ENCODE data around the gene KLF13. TPM values are rescaled to one million over a fixed set of nuclear protein-coding genes. Genes with fewer than 3 reads are reported as not detected.

The KLF13 gene
- total RNA-seq, 1 donor from 2014 or later = 235 TPM

DNA sequence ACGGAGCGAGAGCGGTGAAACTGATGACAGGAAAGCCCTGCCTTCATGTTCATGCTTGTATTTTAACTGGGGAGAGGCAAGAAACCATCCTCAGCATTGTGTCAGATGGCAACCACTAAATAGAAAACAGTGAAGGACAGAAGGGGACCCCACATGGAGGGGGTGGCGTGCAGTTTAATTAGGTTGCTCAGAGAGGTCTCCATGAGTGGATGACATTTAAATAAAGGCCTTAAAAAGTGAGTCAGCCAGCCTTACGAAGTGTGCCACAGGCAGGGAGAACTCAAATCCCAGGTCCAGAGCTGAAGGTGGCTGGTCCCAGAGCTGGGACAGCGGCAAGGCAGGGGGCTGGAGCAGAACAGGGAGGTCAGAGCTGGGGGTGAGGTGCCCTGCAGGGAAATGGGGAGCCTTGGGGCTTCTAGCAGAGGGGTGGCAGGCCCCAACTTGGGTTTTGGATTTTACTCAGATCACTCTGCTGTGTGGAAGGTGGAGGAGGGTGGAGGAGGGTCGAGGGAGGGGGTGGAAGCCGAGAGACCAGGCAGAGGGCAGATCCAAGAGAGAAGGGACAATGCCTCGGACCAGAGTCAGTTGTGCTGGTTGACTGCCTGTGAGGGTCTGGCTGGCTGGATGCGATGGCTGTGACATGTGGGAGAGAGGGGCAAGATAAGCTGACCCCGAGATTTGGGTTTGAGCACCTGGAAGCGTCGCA is 73.7 kb downstream of the KLF13 start:
- Histone ChIP-seq H3K36me3 (no peaks in the 10 kb centered on the region), H3K9me3 (no peaks in the 10 kb centered on the region), H3K27me3 (no peaks in the 10 kb centered on the region), H3K4me3 (no peak overlapping the region), H3K4me1 (peaks cover 7 to 28% of the 10 kb centered on the region in 2 donors), H3K27ac (no peak overlapping the region)
- TF ChIP-seq, protein P1, sequence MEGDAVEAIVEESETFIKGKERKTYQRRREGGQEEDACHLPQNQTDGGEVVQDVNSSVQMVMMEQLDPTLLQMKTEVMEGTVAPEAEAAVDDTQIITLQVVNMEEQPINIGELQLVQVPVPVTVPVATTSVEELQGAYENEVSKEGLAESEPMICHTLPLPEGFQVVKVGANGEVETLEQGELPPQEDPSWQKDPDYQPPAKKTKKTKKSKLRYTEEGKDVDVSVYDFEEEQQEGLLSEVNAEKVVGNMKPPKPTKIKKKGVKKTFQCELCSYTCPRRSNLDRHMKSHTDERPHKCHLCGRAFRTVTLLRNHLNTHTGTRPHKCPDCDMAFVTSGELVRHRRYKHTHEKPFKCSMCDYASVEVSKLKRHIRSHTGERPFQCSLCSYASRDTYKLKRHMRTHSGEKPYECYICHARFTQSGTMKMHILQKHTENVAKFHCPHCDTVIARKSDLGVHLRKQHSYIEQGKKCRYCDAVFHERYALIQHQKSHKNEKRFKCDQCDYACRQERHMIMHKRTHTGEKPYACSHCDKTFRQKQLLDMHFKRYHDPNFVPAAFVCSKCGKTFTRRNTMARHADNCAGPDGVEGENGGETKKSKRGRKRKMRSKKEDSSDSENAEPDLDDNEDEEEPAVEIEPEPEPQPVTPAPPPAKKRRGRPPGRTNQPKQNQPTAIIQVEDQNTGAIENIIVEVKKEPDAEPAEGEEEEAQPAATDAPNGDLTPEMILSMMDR (IDR thresholded peaks at IDR 0.05) = no peak
- DNase-seq (ENCODE audit: low spot score in 2 of 2) = no peak
- intact Hi-C loops (cut with DNase I) = loop anchor here (5.0 kb wide), 1 partner anchor 72 kb away; no protein-coding TSS in a partner anchor

DNA sequence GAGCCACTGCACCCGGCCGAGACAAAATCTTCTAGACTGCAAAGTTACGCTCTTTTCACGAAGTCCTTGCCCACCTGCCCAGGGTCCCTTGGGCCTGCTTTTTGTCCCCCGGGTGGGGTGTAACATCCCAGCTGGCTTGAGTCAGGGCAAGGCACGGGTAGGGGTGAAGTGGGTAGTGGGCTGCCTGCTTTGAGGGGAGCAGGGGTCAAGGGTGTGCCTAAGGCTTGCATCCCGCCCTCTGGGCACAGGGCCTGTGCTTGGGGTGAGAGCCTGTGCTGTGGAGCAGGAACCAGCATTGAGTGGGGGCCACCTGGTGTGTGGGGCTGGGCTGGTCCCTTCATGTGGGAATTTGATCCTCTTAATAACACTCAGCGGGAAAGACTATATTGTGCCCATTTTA is 74.6 kb downstream of the KLF13 start:
- no peak for DNase-seq (ENCODE audit: low spot score in 2 of 2)
- Histone ChIP-seq H3K4me1 (peaks cover 7 to 28% of the 10 kb centered on the region in 2 donors), H3K27ac (peak overlapping the region; percentile 89 to 90), H3K27me3 (no peaks in the 10 kb centered on the region), H3K9me3 (no peaks in the 10 kb centered on the region), H3K36me3 (no peaks in the 10 kb centered on the region), H3K4me3 (no peak overlapping the region)
- intact Hi-C loops (cut with DNase I) = loop anchor here (5.0 kb wide), 1 partner anchor 71 kb away; no protein-coding TSS in a partner anchor
- TF ChIP-seq, protein P1 (IDR thresholded peaks at IDR 0.05) = no peak

DNA sequence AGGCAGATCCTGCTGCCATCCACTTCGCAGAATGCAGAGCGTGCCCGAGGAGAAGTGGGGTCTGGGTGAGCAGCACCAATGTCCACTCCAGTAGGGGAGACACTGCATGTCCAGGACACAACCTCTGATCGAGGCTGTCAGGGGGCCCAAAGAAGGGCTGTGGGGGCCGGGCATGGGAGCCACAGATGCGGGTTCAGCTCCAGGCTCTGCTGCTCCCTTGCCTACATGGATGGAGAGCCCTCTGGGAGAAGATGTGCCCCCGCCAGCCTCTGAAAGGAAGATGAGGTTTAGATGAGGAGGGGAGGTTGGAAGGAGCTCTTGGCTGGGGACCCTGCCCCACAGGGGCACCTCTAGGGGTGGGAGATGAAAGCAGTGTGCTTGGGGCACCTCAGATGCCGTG is 75.4 kb downstream of the KLF13 start:
- no peak for DNase-seq (ENCODE audit: low spot score in 2 of 2)
- Histone ChIP-seq H3K4me1 (peaks cover 7 to 23% of the 10 kb centered on the region in 2 donors), H3K27ac (peak overlapping the region; percentile 89 to 90), H3K36me3 (no peaks in the 10 kb centered on the region), H3K9me3 (no peaks in the 10 kb centered on the region), H3K4me3 (no peak overlapping the region), H3K27me3 (no peaks in the 10 kb centered on the region)
- intact Hi-C loops (cut with DNase I) = loop anchor here (2.0 to 5.0 kb wide), 4 partner anchors 37 to 75 kb away; partner anchors contain the start of gene KLF13
- TF ChIP-seq, protein P1 (IDR thresholded peaks at IDR 0.05) = no peak

DNA sequence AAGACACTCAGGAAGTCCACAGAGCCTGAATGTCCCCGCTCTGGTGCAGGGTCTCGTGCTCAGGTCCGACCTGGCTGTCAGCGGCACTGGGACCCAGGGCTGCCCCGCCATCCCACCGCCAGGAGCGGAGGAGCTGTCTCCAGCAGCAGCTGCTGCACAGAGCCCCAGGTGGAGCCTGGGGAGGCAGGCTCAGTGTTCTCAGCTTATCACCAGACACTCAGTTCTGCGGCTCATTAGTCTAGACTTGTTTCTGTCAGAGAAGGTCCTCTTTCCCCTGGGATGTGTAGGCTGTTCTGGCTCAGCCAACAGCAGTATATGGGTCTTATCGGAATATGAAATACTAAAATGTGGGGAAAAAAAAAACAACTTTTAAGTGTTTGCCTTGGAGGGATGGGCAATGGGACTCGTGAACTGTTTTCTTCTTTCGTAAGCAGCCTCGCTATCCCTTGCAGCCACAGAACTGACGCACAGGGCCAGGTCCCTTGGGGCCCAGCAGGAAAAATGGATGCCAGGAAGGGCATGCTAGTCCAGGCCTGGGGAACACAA is 75.9 kb downstream of the KLF13 start:
- H3K27me3 ChIP-seq = no peaks in the 10 kb centered on the region
- H3K4me1 ChIP-seq = peaks cover 7 to 17% of the 10 kb centered on the region in 2 donors
- intact Hi-C loops (cut with DNase I) = loop anchor here (2.0 to 5.0 kb wide), 4 partner anchors 36 to 76 kb away; partner anchors contain the start of gene KLF13
- H3K9me3 ChIP-seq = no peaks in the 10 kb centered on the region
- H3K36me3 ChIP-seq = no peaks in the 10 kb centered on the region
- peak overlapping the region in 1 of 2 donors; percentile 20 for H3K4me3 ChIP-seq
- H3K27ac ChIP-seq = peak overlapping the region; percentile 89 to 90
- peak in 1 of 2 donors; percentile 93 for DNase-seq (ENCODE audit: low spot score in 2 of 2)
- TF ChIP-seq, protein P1 (IDR thresholded peaks at IDR 0.05) = no peak

DNA sequence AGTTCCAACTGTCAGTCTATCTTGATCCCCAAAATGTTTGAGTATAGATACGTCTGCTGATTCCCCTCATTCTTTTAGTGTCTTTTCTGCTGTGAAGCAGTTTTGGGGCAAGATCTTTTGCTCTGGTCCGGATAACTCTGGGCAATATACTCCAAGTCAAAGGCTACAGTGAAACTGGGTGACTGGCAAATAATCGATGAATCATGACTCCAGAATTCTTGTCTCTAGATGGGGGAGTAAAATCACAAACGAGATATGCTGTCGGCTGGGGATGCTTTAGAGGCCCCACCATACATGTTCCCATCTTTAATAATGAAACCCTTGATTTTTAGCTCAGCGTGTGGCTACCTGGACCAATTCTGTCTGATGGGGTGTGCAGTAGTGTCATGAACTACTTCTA is 76.5 kb downstream of the KLF13 start:
- Histone ChIP-seq H3K9me3 (peaks cover 0 to under 1% of the 10 kb centered on the region in 2 donors), H3K27ac (peak overlapping the region; percentile 89 to 90), H3K4me3 (peak overlapping the region in 1 of 2 donors; percentile 20), H3K27me3 (no peaks in the 10 kb centered on the region), H3K4me1 (peaks cover 7 to 14% of the 10 kb centered on the region in 2 donors), H3K36me3 (no peaks in the 10 kb centered on the region)
- intact Hi-C loops (cut with DNase I) = loop anchor here (2.0 to 5.0 kb wide), 4 partner anchors 36 to 76 kb away; partner anchors contain the start of gene KLF13
- no peak for DNase-seq (ENCODE audit: low spot score in 2 of 2)
- TF ChIP-seq, protein P1 (IDR thresholded peaks at IDR 0.05) = no peak
